Measurements from ENCODE around the gene PIK3R2.

GRCh38 chr19:18206018-18206417 is 53.1 kb downstream of the PIK3R2 start:
- TF ChIP-seq, protein P1, sequence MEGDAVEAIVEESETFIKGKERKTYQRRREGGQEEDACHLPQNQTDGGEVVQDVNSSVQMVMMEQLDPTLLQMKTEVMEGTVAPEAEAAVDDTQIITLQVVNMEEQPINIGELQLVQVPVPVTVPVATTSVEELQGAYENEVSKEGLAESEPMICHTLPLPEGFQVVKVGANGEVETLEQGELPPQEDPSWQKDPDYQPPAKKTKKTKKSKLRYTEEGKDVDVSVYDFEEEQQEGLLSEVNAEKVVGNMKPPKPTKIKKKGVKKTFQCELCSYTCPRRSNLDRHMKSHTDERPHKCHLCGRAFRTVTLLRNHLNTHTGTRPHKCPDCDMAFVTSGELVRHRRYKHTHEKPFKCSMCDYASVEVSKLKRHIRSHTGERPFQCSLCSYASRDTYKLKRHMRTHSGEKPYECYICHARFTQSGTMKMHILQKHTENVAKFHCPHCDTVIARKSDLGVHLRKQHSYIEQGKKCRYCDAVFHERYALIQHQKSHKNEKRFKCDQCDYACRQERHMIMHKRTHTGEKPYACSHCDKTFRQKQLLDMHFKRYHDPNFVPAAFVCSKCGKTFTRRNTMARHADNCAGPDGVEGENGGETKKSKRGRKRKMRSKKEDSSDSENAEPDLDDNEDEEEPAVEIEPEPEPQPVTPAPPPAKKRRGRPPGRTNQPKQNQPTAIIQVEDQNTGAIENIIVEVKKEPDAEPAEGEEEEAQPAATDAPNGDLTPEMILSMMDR (conservative IDR thresholded peaks at IDR 0.05; ENCODE audit: low read depth in 2 of 2) = no peak
- no peak for TF ChIP-seq JUNB (IDR thresholded peaks at IDR 0.05; ENCODE audit: unreplicated experiment)
- no peak for TF ChIP-seq EZH2 (IDR thresholded peaks at IDR 0.05; ENCODE audit: low read depth, unreplicated experiment)
- no peak for TF ChIP-seq EZH2phosphoT487 (IDR thresholded peaks at IDR 0.05; ENCODE audit: unreplicated experiment)

Measured in GM23338 (cell line).